Measurements from ENCODE around the gene MEGF6. TPM values are rescaled to one million over a fixed set of nuclear protein-coding genes. Genes with fewer than 3 reads are reported as not detected.
"Not testable (repeated sequence)": the region's sequence is repeated elsewhere in the genome, so short reads cannot be mapped to it uniquely, and the experiment has no call there.

The MEGF6 gene
- total RNA-seq, 1 experiment from 2014 or later: 21.3 TPM

- Histone ChIP-seq H4K5ac (ENCODE audit: insufficient read length, low read depth, low read length) (no peak overlapping the region), H2BK120ac (ENCODE audit: low read depth, low read length, poor library complexity, severe bottlenecking) (no peak overlapping the region), H3K14ac (ENCODE audit: insufficient read depth, low read length) (no peak overlapping the region), H3K79me1 (ENCODE audit: insufficient read depth, low read depth, low read length, poor library complexity, severe bottlenecking) (no peaks in the 10 kb centered on the region), H4K8ac (replicated peaks; ENCODE audit: insufficient read length, low read depth, low read length) (no peak overlapping the region), H4K91ac (ENCODE audit: insufficient read length, low read depth, low read length) (no peak overlapping the region), H3K79me2 (ENCODE audit: insufficient read depth, low read length) (no peaks in the 10 kb centered on the region), H2BK12ac (ENCODE audit: insufficient read length, low read depth, low read length) (no peak overlapping the region), H2BK5ac (ENCODE audit: insufficient read length, low read length) (no peak overlapping the region), H3K18ac (ENCODE audit: insufficient read length, low read depth, low read length) (no peak overlapping the region), H2BK15ac (ENCODE audit: low read depth, low read length) (no peak overlapping the region), H3K27ac (ENCODE audit: insufficient read length, low read depth, low read length) (no peak overlapping the region), H3T11ph (ENCODE audit: low read length) (no peak overlapping the region), H3K4me1 (ENCODE audit: insufficient read depth, low read length) (no peaks in the 10 kb centered on the region), H3K27me3 (ENCODE audit: insufficient read depth, low read length) (no peaks in the 10 kb centered on the region), H3K56ac (ENCODE audit: insufficient read length, low read depth, low read length) (no peak overlapping the region), H2AK5ac (ENCODE audit: insufficient read length, low read length) (no peak overlapping the region), H3K23ac (ENCODE audit: insufficient read length, low read depth, low read length) (no peak overlapping the region), H3K4me2 (ENCODE audit: insufficient read depth, insufficient read length, low read length) (no peak overlapping the region), H2AFZ (ENCODE audit: low read length) (no peak overlapping the region), H3K9ac (ENCODE audit: extremely low read depth, insufficient read length, low read length) (no peak overlapping the region), H3K23me2 (ENCODE audit: insufficient read length, low read depth, low read length, poor library complexity, severe bottlenecking) (no peaks in the 10 kb centered on the region), H4K20me1 (ENCODE audit: control insufficient read depth, insufficient read depth, insufficient read length) (no peaks in the 10 kb centered on the region), H2BK20ac (ENCODE audit: low read depth, low read length, poor library complexity, severe bottlenecking) (no peak overlapping the region), H3K4ac (ENCODE audit: low read depth, low read length) (no peak overlapping the region), H3K9me3 (ENCODE audit: control insufficient read depth, low read depth, low read length) (no peaks in the 10 kb centered on the region)
- Mint-ChIP-seq H3K27me3 (ENCODE audit: low read depth) (no peaks in the 10 kb centered on the region), H3K4me3 (no peak overlapping the region), H3K27ac (no peak overlapping the region; a peak in 1 of 7 replicates), H3K36me3 (ENCODE audit: insufficient read depth in 1 of 3, low read depth in 3 of 3) (peaks cover 4 to 7% (median 6%) of the 10 kb centered on the region in 3 experiments; a peak in 4 of 7 replicates), H3K4me1 (no peaks in the 10 kb centered on the region), H3K9me3 (no peaks in the 10 kb centered on the region)
- no CpG with 5 or more reads among the region's 15 CpGs for WGBS (ENCODE audit: extremely low coverage, insufficient read length, low lambda C conversion rate)
- TF ChIP-seq CTCF (conservative IDR thresholded peaks at IDR 0.05): no peak
- DNase-seq: no peak
Measured at GRCh38 chr1:3575993-3576392, 35.3 kb downstream of the MEGF6 start.

GRCh38 chr1:3575515-3575914, 35.8 kb downstream of the MEGF6 start:
- not testable (repeated sequence) for H4K5ac ChIP-seq (ENCODE audit: insufficient read length, low read depth, low read length); H3K56ac ChIP-seq (ENCODE audit: insufficient read length, low read depth, low read length); H3K4ac ChIP-seq (ENCODE audit: low read depth, low read length); H2AK5ac ChIP-seq (ENCODE audit: insufficient read length, low read length); H3K9me3 ChIP-seq (ENCODE audit: control insufficient read depth, low read depth, low read length); H3K27ac Mint-ChIP-seq; H3T11ph ChIP-seq (ENCODE audit: low read length); H3K14ac ChIP-seq (ENCODE audit: insufficient read depth, low read length); H3K79me2 ChIP-seq (ENCODE audit: insufficient read depth, low read length); H3K27me3 ChIP-seq (ENCODE audit: insufficient read depth, low read length); H3K23ac ChIP-seq (ENCODE audit: insufficient read length, low read depth, low read length); H3K27ac ChIP-seq (ENCODE audit: insufficient read length, low read depth, low read length); H3K4me1 Mint-ChIP-seq; H4K8ac ChIP-seq (replicated peaks; ENCODE audit: insufficient read length, low read depth, low read length); DNase-seq; H3K27me3 Mint-ChIP-seq (ENCODE audit: low read depth); H2BK12ac ChIP-seq (ENCODE audit: insufficient read length, low read depth, low read length); H2BK15ac ChIP-seq (ENCODE audit: low read depth, low read length); H3K4me3 Mint-ChIP-seq; H3K4me1 ChIP-seq (ENCODE audit: insufficient read depth, low read length); H3K4me2 ChIP-seq (ENCODE audit: insufficient read depth, insufficient read length, low read length); H3K79me1 ChIP-seq (ENCODE audit: insufficient read depth, low read depth, low read length, poor library complexity, severe bottlenecking); H2BK20ac ChIP-seq (ENCODE audit: low read depth, low read length, poor library complexity, severe bottlenecking); H2BK5ac ChIP-seq (ENCODE audit: insufficient read length, low read length); H3K23me2 ChIP-seq (ENCODE audit: insufficient read length, low read depth, low read length, poor library complexity, severe bottlenecking); H3K36me3 Mint-ChIP-seq (ENCODE audit: insufficient read depth in 1 of 3, low read depth in 3 of 3); H2BK120ac ChIP-seq (ENCODE audit: low read depth, low read length, poor library complexity, severe bottlenecking); H3K9ac ChIP-seq (ENCODE audit: extremely low read depth, insufficient read length, low read length); H4K91ac ChIP-seq (ENCODE audit: insufficient read length, low read depth, low read length); H3K18ac ChIP-seq (ENCODE audit: insufficient read length, low read depth, low read length); H3K9me3 Mint-ChIP-seq; H4K20me1 ChIP-seq (ENCODE audit: control insufficient read depth, insufficient read depth, insufficient read length); H2AFZ ChIP-seq (ENCODE audit: low read length)
- no CpG with 5 or more reads among the region's 6 CpGs for WGBS (ENCODE audit: extremely low coverage, insufficient read length, low lambda C conversion rate)
